ENCODE data around the gene RYR2.

Gene RYR2

DNA sequence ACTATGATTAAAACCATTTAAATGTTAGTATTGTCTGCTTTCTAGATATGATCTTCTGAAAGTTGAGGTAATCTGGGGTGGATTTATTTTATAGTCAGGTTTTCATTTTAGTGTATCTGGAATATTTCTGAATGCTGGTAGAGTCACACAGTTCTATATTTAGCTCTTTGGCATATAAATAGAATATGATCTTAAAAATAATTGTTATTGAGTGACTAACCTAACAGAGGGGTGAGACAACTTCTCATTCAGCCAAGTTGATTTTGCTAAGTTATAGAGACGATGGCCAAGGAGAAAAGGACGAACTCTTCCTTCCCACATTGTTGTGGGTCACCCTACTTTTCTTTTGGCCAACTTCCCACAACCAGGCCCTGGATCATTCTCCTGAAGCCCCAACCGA is 30.6 kb upstream of the RYR2 start:
- TF ChIP-seq, protein P1, sequence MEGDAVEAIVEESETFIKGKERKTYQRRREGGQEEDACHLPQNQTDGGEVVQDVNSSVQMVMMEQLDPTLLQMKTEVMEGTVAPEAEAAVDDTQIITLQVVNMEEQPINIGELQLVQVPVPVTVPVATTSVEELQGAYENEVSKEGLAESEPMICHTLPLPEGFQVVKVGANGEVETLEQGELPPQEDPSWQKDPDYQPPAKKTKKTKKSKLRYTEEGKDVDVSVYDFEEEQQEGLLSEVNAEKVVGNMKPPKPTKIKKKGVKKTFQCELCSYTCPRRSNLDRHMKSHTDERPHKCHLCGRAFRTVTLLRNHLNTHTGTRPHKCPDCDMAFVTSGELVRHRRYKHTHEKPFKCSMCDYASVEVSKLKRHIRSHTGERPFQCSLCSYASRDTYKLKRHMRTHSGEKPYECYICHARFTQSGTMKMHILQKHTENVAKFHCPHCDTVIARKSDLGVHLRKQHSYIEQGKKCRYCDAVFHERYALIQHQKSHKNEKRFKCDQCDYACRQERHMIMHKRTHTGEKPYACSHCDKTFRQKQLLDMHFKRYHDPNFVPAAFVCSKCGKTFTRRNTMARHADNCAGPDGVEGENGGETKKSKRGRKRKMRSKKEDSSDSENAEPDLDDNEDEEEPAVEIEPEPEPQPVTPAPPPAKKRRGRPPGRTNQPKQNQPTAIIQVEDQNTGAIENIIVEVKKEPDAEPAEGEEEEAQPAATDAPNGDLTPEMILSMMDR (IDR thresholded peaks at IDR 0.05; ENCODE audit: control extremely low read depth, extremely low read depth, low read depth, missing control alignments): no peak
- POLR2A ChIA-PET: no interaction called here
- no peak for DNase-seq (ENCODE audit: extremely low spot score)
- CTCF ChIA-PET: interaction anchor here (1.4 kb wide), 1 partner anchor 20 kb away, joined by 4 read pairs; no protein-coding TSS in a partner anchor

DNA sequence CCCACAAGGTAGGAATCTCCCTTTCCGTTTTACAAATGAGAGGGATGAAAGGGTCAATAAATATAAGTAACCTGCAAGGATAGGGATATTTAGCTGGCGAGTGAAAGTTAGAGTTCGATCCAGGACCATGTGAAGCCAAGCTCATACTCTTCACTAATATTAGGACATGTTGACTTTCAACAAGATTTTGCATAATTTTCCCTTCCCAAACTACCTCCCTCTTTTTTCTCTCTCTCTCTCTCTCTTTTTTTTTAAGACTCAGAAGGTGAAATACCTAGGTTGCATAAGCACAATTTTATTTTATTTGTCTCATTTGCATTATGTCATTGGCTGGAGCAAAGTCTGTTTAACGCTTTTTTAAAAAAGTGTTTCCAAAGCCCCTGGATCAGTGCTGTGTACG is 29.6 kb upstream of the RYR2 start:
- no peak for DNase-seq (ENCODE audit: extremely low spot score)
- ChIA-PET POLR2A (no interaction called here), CTCF (interaction anchor here (1.4 kb wide), 1 partner anchor 21 kb away, joined by 4 read pairs; no protein-coding TSS in a partner anchor)
- TF ChIP-seq, protein P1 (IDR thresholded peaks at IDR 0.05; ENCODE audit: control extremely low read depth, extremely low read depth, low read depth, missing control alignments): no peak

DNA sequence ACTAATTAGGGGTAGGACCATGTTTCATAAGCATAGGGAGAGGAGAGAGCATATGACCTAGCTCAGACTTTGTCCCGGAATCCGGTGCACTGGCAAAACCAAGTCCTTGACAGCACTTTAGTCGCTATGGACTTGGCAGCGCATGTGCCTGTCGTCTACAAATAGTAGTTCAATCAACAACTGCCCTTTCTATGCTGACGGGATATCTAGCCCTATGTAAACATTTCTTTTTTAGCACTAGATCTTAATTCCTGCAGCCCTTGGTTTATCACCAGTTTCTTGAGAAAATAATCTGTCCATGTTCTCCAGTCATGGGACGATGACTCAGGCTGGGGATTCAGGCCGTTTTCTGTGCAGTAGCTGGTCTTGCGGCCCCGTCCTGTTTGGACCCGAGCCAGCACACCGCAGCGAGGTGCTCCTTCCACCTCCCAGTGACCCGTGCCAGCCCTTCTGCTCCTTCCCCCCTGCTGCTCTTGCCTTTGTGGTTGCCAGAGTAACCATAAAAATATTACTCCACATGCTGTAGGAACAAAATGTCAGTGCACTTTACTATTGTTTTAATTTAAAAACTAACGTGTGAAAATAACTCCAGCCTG is 29.1 kb upstream of the RYR2 start:
- no peak for DNase-seq (ENCODE audit: extremely low spot score)
- ChIA-PET CTCF (no interaction called here), POLR2A (no interaction called here)
- TF ChIP-seq, protein P1 (IDR thresholded peaks at IDR 0.05; ENCODE audit: control extremely low read depth, extremely low read depth, low read depth, missing control alignments): no peak

DNA sequence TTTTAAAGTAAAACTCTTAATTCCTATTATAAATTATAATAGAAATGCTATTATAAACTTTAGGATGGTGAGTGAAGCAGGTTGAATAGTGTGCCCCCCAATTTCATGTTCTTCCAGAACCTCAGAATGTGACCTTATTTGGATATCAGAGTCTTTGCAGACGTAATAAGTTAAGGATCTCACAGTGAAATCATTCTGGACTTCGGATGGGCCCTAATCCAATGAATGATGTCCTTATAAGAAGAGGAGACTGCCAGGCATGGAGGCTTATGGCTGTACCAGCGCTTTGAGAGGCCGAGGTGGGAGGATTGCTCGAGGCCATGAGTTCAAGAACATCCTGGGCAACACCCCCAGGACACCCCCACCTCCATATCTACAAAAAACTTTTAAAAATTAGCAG is 28.4 kb upstream of the RYR2 start:
- CTCF ChIA-PET: no interaction called here
- POLR2A ChIA-PET: no interaction called here
- TF ChIP-seq, protein P1 (IDR thresholded peaks at IDR 0.05; ENCODE audit: control extremely low read depth, extremely low read depth, low read depth, missing control alignments): no peak
- DNase-seq (ENCODE audit: extremely low spot score): no peak

DNA sequence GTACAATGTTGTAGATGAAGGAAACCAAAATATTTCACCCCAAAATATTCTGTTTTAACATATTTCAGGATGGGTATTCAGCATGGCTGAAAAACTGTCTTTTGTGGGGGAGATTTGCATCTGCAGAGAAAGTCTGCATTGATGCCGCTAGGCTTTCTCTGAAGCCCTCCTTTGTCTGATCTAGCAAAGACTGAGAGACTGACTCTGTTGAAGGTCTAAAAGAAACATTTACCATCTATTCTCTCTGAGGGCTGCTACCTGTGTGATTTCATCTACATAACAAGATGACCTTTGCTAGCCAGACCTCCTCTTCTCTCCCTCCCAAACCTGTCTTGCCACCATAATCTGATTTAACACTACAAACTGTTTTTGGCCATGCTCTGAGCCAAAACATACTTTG is 25.4 kb upstream of the RYR2 start:
- DNase-seq (ENCODE audit: extremely low spot score): no peak
- TF ChIP-seq, protein P1 (IDR thresholded peaks at IDR 0.05; ENCODE audit: control extremely low read depth, extremely low read depth, low read depth, missing control alignments): no peak
- POLR2A ChIA-PET: no interaction called here
- CTCF ChIA-PET: no interaction called here

DNA sequence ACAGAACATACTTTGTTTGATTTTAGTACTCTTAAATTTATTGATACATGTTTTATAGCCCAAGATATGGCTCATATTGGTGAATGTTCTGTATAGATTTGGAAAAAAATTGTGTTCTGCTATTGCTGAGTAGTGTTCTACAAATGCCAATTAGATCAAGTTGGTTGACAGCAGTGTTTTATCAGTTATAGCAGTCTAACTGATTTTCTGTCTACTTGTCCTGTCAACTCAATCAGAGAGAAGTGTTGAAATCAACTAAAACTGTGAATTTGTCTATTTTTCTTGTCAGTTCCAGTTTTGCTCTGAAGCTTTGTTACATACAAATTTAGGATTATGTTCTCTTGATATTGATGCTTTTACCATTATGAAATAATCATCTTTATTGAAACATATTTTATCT is 23.1 kb upstream of the RYR2 start:
- no peak for DNase-seq (ENCODE audit: extremely low spot score)
- POLR2A ChIA-PET: no interaction called here
- CTCF ChIA-PET: no interaction called here
- TF ChIP-seq, protein P1 (IDR thresholded peaks at IDR 0.05; ENCODE audit: control extremely low read depth, extremely low read depth, low read depth, missing control alignments): no peak

Data from GM10248 (cell line).